Measurements from ENCODE around the gene TM4SF1.

TM4SF1 gene

DNA sequence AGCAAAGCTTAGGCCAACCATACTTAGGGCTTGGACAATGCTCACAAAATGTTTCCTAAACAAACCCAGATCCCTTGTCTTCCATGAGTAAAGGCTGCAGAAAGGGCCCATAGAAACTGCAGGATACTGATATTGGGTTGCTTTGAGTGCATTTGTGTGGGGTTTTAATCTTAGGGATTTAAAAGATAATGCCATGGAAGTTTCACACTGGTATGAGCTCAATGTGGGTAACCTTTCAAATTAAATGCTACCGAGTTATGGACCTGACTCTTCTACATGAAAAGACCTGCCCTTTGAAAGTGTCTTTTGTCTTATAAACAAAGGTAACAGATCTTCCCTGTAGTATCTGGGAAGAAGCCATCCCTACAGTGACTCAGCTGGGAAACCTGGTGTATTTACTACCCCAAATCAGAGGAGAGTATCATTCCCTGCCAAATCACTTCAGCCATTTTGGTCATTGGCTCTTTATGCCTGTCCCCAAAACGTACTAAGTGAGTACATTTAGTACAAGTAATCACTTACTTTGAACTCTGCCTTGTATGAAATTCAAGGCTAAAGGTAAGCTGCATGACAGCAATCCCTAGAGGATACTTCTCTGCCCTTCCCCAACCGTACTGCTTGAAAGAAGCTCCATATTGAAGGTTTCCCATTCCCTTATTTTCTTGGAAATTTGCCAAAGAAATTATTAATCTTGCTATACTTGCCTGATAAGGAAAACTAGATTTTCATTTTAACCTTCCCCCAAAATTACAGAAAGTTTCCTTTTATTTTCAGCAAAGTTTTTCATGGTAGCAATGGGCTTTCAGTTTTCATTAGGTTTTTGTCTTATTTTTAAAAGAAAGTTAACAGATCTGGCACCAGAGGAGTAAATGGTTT, 7.2 kb downstream of the TM4SF1 start:
- Histone ChIP-seq H3K4me1 (peaks cover 0 to 63% (median 5%) of the 10 kb centered on the region in 4 donors), H3K27ac (peak overlapping the region in 1 of 2 donors; percentile 12), H3K36me3 (peaks cover 17 to 34% (median 17%) of the 10 kb centered on the region in 3 donors), H3K4me3 (no peak overlapping the region), H3K27me3 (no peaks in the 10 kb centered on the region), H3K9me3 (no peaks in the 10 kb centered on the region)
- intact Hi-C loops (cut with DNase I; ENCODE audit: low total_unique reads), result no loop called here
- no peak for DNase-seq
- TF ChIP-seq, protein P1, sequence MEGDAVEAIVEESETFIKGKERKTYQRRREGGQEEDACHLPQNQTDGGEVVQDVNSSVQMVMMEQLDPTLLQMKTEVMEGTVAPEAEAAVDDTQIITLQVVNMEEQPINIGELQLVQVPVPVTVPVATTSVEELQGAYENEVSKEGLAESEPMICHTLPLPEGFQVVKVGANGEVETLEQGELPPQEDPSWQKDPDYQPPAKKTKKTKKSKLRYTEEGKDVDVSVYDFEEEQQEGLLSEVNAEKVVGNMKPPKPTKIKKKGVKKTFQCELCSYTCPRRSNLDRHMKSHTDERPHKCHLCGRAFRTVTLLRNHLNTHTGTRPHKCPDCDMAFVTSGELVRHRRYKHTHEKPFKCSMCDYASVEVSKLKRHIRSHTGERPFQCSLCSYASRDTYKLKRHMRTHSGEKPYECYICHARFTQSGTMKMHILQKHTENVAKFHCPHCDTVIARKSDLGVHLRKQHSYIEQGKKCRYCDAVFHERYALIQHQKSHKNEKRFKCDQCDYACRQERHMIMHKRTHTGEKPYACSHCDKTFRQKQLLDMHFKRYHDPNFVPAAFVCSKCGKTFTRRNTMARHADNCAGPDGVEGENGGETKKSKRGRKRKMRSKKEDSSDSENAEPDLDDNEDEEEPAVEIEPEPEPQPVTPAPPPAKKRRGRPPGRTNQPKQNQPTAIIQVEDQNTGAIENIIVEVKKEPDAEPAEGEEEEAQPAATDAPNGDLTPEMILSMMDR (IDR thresholded peaks at IDR 0.05), result no peak

DNA sequence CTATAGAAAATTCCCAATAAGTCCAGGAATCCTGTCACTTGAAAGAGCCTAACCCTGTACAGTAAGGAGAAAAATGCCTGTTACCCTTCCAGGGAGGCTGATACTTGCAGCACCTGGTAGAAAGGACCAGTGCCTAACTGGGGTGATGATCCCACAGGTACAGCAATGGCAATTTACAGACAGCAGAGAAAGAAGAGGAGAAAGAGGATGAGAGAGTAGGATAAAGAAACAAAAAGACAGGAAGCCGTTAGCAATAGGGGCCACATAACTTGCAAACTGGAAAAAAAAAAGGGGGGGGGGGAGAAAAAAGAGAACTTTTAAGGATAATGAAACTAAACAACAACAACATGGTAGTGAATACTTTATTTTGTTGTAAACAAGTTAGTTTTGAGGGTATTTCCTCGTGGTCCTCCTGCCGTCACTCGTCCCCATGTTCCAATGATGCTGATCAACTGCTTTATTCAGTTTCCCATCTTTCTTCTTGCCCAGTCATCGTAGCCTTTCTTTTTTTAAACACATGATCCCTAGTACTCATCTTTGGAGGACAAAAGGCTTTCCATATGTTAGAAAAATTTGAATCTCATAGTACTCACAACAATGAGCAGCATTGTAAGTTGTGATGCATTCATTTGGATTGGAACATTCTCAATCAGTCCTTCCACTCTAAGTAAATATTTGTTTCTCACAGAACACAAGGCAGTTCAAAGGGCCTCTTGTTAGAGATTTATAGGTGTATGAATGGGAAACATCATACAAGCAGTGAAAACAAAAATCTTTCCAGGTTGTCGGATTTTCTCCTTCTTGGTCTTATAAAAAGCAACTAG, 8.6 kb downstream of the TM4SF1 start:
- peaks cover 8 to 25% (median 14%) of the 10 kb centered on the region in 3 donors for H3K36me3 ChIP-seq
- intact Hi-C loops (cut with DNase I; ENCODE audit: low total_unique reads), result no loop called here
- peaks cover 0 to 50% (median 2%) of the 10 kb centered on the region in 4 donors for H3K4me1 ChIP-seq
- no peaks in the 10 kb centered on the region for H3K9me3 ChIP-seq
- TF ChIP-seq, protein P1 (IDR thresholded peaks at IDR 0.05), result no peak
- H3K4me3 ChIP-seq, result no peak overlapping the region
- no peak for DNase-seq
- peak overlapping the region in 1 of 2 donors; percentile 12 for H3K27ac ChIP-seq
- no peaks in the 10 kb centered on the region for H3K27me3 ChIP-seq

DNA sequence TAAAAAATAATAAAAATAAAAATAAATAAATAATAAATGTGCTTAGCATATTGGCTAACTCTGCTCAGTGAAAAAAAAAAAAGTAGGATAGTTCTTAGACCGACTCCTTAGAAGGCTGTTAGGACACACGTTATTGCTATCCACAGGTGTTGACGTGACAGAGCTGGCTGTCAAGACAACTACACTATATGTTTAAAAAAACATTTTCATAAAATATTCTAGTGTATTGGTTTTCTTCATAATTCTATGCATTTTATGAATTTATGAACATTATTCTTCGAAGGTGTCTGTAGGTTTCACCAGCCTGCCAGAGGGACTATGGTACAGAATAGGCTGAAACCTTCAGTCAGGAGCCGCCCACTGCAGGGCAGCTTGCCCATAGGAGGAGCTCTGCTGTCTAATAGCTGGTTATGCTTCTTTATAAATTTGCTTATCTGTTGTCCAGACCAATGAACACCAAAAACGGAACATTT, 9.2 kb downstream of the TM4SF1 start:
- TF ChIP-seq, protein P1 (IDR thresholded peaks at IDR 0.05), result no peak
- Histone ChIP-seq H3K27ac (no peak overlapping the region), H3K27me3 (no peaks in the 10 kb centered on the region), H3K9me3 (no peaks in the 10 kb centered on the region), H3K36me3 (peaks cover 8 to 25% (median 14%) of the 10 kb centered on the region in 3 donors), H3K4me3 (no peak overlapping the region), H3K4me1 (peaks cover 0 to 43% (median under 1%) of the 10 kb centered on the region in 4 donors)
- intact Hi-C loops (cut with DNase I; ENCODE audit: low total_unique reads), result no loop called here
- no peak for DNase-seq

DNA sequence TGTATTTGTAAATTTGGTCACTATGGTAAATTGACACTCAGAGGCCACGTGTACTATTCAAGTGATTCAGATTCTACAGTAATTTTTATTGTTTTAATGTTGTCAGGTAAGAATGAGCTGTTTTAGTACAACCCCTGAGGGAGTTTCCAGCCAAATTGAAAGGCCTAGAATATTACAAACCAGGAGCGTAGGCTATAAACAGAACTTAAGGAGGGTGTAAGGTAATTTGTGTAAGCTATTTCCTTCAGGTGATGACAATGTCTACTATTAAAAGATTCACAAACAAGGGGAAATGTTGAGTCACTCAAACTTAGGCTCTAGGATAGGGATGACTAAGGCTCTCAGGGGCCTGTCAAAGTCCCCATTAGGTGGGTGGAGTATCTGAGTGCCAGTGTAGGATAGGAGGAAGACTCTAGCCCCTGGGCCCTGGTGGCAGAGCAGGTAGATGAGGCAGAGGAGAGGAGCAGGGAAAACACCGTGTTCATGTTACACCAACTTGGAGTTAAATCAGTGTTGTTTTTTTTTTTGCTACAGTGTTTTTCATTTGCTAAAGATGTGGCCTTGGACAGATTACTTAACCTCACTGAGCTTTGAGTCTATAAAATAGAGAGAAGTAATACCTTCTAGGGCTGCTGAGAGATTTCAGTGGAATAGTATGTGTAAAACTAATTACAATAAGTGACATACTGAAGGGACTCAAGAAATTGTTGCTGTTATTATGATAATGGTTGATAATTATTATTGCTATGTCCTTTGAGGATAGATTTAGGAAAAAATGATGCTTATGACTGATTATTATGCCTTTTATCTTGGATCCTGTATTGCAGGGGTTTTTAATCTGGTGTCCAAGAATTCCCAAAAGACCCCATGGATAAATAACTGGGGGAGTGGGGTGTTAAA, 10.3 kb downstream of the TM4SF1 start:
- intact Hi-C loops (cut with DNase I; ENCODE audit: low total_unique reads), result no loop called here
- peaks cover 0 to 25% (median 14%) of the 10 kb centered on the region in 3 donors for H3K36me3 ChIP-seq
- H3K9me3 ChIP-seq, result no peaks in the 10 kb centered on the region
- no peak overlapping the region for H3K4me3 ChIP-seq
- no peak overlapping the region for H3K27ac ChIP-seq
- H3K4me1 ChIP-seq, result peaks cover 0 to 33% (median 0%) of the 10 kb centered on the region in 4 donors
- no peaks in the 10 kb centered on the region for H3K27me3 ChIP-seq
- TF ChIP-seq, protein P1 (IDR thresholded peaks at IDR 0.05), result no peak
- no peak for DNase-seq

DNA sequence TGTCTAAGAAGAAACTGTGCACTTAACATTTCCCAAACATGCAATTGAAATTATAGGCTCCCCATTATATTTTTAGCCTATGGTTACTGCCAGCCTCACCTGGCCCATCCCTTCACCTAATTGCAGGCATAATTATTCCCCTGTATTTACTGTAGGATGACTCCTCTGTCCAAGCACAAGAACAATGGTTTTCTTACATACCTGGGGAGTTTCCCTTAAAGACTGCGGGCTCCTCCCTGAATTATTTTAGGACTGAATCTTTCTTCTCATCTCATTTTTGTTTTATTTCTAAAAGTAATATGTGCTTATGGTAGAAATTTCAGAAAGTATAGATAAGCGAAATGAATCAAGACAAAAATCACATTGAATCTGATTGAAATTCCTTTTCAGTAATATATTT, 11.4 kb downstream of the TM4SF1 start:
- DNase-seq, result no peak
- no peaks in the 10 kb centered on the region for H3K27me3 ChIP-seq

More for the DNA sequence above, 11.4 kb downstream of the TM4SF1 start:
- H3K4me3 ChIP-seq, result no peak overlapping the region
- intact Hi-C loops (cut with DNase I; ENCODE audit: low total_unique reads), result no loop called here
- H3K27ac ChIP-seq, result no peak overlapping the region
- no peaks in the 10 kb centered on the region for H3K9me3 ChIP-seq
- TF ChIP-seq, protein P1 (IDR thresholded peaks at IDR 0.05), result no peak
- H3K4me1 ChIP-seq, result peaks cover 0 to 21% (median 0%) of the 10 kb centered on the region in 4 donors
- H3K36me3 ChIP-seq, result peaks cover 0 to 21% (median 10%) of the 10 kb centered on the region in 3 donors

Data from tibial artery (tissue), 4 donors.